ENCODE results near the gene RETN.

The RETN gene, protein sequence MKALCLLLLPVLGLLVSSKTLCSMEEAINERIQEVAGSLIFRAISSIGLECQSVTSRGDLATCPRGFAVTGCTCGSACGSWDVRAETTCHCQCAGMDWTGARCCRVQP

DNA sequence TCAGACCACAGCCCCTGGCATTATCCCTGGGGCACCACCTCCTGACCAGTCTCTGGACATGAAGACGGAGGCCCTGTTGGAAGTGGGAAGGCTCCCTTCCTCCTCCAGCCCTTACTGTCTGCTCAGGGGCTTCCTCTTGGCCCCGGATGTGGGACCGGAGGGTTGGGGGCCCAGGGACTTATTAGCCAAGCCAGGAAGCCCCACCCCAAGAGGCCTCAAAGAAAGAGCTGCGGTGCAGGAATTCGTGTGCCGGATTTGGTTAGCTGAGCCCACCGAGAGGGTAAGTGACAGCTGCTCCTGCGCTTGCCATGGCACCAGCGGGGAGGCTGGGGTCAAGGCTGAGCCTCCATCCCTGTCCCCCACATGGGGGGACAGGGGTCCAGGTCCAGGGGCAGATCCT, at the start of gene RETN:
RETN (plus strand) TSS at position 208 of the 400 bp plus-strand sequence. CDS start 278 bp downstream, outside the sequence.
- no peaks in the 10 kb centered on the region for H3K36me3 ChIP-seq (replicated peaks)
- no peak for DNase-seq (ENCODE audit: low spot score in 2 of 2)
- H3K4me1 ChIP-seq: no peaks in the 10 kb centered on the region
- in situ Hi-C loops (cut with MboI; ENCODE audit: low sequenced_read_pairs): no loop called here
- H3K27me3 ChIP-seq (ENCODE audit: low read depth): peaks cover 12% of the 10 kb centered on the region; the same call in 1 of the 2 replicates
- peaks cover 4% of the 10 kb centered on the region; the same call in 1 of the 2 replicates for H3K9me3 ChIP-seq
- H3K4me3 ChIP-seq: no peak within 1 kb of the TSS

DNA sequence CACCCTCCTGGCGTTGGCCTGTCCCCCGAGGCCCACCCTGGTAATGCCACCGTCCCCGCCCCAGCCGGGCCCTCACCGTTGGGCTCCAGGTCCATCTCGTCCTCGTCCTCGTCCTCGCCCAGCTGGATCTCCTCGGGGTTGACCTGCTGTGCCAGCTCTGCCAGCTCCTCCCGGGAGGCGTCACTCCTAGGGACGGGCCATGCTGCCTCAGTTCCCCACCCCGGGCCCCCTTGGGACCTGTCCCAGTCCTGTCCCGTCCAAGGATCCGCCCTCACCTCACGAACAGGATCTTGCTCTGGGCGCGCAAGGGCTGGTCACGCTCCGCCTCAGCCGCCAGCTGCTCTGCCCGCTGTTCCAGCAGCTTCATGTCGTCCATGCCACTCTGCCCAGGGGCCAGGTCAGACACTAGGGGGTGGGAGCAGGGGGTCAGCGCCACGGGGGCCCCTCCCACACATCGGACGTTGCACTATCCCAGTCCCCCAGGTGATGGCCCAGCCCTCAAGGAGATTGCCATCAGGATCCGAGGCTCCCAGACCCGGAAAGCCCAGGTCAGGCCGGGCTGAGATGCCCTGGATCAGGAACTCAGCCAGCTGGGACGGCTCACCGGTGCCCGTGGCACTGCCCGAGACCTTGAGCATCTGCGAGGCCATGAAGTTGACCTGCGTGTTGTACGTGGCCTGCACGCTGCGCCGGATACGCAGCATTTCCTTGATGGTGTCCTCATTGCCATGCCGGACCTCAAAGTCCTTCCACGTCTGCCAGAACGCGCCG, 49.0 kb upstream of the RETN start:
- in situ Hi-C loops (cut with MboI; ENCODE audit: low sequenced_read_pairs): no loop called here
- Histone ChIP-seq H3K36me3 (replicated peaks) (peaks cover 41% of the 10 kb centered on the region), H3K4me1 (no peaks in the 10 kb centered on the region), H3K27me3 (ENCODE audit: low read depth) (no peaks in the 10 kb centered on the region), H3K9me3 (no peaks in the 10 kb centered on the region), H3K4me3 (no peak overlapping the region)
- DNase-seq (ENCODE audit: low spot score in 2 of 2): no peak

DNA sequence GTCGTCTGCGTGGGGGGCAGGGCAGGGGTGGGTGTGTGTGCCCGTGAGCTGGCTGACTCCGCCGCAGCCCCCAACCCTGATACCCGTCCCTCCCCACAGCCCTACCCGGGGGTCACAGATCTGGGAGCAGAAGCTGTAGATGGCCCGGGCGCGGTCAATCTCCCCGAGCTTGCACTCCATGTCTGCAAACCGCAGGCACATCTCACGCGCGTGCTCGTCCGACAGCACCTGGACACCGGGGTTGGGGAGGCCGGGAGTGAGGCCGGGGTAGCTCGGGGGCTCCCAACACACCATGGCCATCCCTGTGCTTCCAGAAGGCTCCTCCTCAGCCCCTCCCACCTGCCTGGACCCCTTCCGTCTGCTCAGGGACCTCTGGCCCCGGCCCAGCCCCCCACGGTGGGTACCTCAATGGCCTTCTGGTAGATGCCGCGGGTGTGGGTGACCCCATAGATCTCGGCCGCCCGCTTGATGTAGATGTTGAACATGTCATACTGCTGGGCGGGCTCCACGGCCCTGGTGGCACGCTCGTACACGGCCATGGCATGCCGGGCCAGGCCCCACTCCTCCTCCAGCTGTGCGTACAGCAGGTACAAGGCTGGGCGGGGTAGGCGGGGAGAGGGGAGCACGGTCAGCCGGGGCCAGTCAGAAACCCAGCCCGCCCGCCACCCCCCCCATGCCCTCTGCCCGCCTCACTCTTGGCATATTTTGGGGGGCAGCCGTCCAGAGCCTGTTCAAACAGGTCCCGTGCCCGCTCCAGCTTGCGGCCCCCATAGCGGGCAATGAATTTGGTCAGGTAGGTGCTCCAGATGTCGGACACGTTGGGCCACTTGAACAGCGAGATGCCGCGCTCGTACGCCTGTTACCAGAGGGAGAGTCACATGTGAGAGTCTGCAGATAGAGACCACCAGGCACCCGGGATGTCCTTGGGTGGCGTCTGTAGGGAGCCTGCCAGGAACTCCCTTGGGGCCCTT, 48.1 kb upstream of the RETN start:
- H3K27me3 ChIP-seq (ENCODE audit: low read depth): no peaks in the 10 kb centered on the region
- no peak for DNase-seq (ENCODE audit: low spot score in 2 of 2)
- H3K4me3 ChIP-seq: no peak overlapping the region
- H3K4me1 ChIP-seq: no peaks in the 10 kb centered on the region
- peaks cover 41% of the 10 kb centered on the region for H3K36me3 ChIP-seq (replicated peaks)
- H3K9me3 ChIP-seq: no peaks in the 10 kb centered on the region
- in situ Hi-C loops (cut with MboI; ENCODE audit: low sequenced_read_pairs): no loop called here

DNA sequence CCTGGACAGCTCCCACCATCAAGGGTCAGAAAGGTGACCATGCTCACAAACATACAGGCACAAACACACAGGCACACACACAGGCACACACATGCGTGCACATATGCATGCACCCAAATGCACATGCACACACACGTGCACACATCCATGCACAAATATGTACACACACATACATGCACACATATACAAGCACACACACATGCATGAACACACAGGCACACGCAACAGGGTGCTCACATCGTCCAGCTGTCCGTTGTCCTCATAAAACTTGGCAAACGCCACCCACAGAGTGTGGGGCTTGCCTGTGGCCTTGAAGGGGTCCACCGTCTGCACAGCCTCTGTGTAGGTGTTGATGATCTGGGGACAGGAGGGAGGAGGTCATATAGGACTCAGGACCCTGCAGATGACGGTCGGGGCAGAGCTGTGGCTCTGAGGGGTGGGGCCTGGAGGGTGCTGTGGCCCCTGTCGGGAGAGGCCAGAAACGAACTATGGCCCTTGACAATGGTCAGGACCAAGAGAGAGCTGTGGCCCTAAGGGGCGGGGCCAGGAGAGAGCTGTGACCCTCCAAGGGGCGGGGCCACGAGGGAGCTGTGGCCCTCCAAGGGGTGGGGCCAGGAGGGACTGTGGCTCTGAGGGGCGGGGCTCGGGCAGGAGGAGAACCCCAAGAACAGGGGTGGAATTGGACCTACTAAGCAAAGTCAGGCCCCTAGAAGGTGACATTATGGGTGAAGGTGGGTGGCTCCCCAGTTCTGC, 45.7 kb upstream of the RETN start:
- H3K36me3 ChIP-seq (replicated peaks): peaks cover 47% of the 10 kb centered on the region
- H3K4me1 ChIP-seq: 0 out of 2 replicates have a peak, but pooled peaks cover under 1% of the 10 kb centered on the region
- in situ Hi-C loops (cut with MboI; ENCODE audit: low sequenced_read_pairs): no loop called here
- no peak overlapping the region for H3K4me3 ChIP-seq
- no peaks in the 10 kb centered on the region for H3K27me3 ChIP-seq (ENCODE audit: low read depth)
- no peaks in the 10 kb centered on the region for H3K9me3 ChIP-seq
- peak in 1 of 2 experiments; percentile 42 for DNase-seq (ENCODE audit: low spot score in 2 of 2)

DNA sequence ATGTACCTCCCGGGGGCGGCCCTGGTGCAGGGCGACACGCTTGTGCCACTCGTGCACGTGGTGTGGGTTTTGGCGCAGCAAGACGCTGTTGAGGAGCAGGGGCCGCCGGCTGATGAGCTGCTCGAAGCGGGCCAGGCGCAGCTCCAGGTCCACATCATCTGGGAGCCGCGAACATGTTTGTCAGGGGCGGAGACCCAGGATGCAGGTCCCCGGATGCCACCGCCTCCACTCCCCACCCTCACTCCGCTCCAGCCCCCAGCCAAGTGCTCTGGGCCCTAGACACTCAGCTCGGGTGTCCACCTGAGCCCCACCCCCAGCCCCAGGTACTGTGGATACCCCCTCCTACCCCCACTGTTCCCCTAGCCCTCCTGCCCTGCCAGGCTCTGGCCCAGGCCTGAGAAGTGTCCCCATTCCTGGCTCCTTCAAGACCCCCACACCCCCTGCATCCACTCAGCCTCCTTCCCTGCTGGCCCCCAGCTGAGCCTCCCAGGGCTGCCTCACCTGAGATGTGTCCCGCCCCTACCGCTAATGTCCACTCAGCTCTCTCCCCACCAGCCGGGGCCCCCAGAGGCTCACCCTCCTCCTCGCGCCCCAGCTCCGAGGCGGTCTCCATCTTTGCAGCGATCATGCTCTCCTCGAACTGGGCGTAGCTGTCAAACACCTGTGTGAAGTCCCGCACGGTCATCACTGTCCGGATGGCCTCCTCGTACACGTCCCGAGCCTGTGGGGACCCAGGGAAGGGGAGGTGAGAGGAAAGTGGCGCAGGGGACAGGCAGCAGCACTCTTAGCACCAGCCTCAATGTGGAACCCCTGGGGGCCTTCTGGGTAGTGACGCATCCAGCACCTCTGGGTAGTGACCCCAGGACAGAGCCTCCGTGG, 44.9 kb upstream of the RETN start:
- no peak for DNase-seq (ENCODE audit: low spot score in 2 of 2)
- H3K9me3 ChIP-seq: no peaks in the 10 kb centered on the region
- in situ Hi-C loops (cut with MboI; ENCODE audit: low sequenced_read_pairs): no loop called here
- H3K4me3 ChIP-seq: no peak overlapping the region
- H3K36me3 ChIP-seq (replicated peaks): peaks cover 43% of the 10 kb centered on the region
- no peaks in the 10 kb centered on the region for H3K27me3 ChIP-seq (ENCODE audit: low read depth)
- H3K4me1 ChIP-seq: peaks cover 5% of the 10 kb centered on the region; the same call in 1 of the 2 replicates

DNA sequence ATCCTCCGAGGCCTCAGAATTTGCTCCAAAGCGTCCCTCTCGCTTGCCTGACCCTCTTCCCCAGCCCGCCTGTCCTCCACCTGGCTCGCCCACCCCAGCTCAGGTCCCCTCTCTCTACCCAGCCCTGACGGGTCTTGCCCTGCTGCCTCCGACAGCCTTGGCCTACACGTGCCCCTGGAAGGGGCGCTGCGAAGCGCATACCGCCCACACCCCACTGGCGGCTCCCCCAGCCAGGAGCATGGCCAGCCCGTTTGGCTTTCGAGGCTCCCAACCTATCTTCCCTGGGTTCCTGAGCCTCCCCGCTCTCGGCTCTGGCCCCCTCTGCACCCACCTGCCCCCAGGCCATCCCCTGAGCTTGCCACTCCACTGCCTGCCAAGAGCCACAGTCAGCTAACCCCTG, 44.0 kb upstream of the RETN start:
- Histone ChIP-seq H3K9me3 (no peaks in the 10 kb centered on the region), H3K27me3 (ENCODE audit: low read depth) (no peaks in the 10 kb centered on the region), H3K36me3 (replicated peaks) (peaks cover 38% of the 10 kb centered on the region), H3K4me1 (peaks cover 5% of the 10 kb centered on the region; the same call in 1 of the 2 replicates), H3K4me3 (no peak overlapping the region)
- in situ Hi-C loops (cut with MboI; ENCODE audit: low sequenced_read_pairs): no loop called here
- DNase-seq (ENCODE audit: low spot score in 2 of 2): no peak

DNA sequence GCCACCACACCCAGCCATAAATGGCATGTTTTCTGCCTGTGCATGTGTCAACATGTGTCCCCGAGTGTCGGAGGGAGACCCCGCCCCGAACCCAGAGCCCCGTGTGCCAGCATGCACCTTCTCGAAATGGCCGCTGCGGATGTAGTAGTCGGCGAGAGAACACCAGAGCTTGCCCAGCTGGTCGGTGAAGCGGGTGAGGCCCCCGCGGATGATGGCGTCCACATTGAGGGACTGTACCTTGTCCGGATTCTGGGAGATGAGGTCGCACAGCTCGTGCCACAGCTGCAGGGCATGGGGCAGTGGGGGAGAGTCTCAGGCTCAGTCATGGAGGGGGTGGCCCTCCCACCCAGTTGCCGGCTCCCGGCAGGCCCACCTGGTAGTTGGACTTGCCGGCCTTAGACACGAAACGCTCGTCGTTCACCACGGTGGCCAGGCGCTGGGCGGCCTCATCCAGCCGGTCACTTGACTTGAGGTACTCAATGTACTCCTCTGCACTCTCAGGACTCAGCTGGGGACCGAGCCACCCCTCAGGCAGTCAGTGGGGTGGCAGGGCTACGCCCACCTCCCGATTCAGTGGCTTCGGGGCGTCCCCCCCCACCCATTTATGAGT, 43.0 kb upstream of the RETN start:
- H3K9me3 ChIP-seq: no peaks in the 10 kb centered on the region
- no peak overlapping the region for H3K4me3 ChIP-seq
- no peaks in the 10 kb centered on the region for H3K27me3 ChIP-seq (ENCODE audit: low read depth)
- in situ Hi-C loops (cut with MboI; ENCODE audit: low sequenced_read_pairs): no loop called here
- H3K4me1 ChIP-seq: peaks cover 11% of the 10 kb centered on the region
- H3K36me3 ChIP-seq (replicated peaks): peaks cover 29% of the 10 kb centered on the region
- no peak for DNase-seq (ENCODE audit: low spot score in 2 of 2)

DNA sequence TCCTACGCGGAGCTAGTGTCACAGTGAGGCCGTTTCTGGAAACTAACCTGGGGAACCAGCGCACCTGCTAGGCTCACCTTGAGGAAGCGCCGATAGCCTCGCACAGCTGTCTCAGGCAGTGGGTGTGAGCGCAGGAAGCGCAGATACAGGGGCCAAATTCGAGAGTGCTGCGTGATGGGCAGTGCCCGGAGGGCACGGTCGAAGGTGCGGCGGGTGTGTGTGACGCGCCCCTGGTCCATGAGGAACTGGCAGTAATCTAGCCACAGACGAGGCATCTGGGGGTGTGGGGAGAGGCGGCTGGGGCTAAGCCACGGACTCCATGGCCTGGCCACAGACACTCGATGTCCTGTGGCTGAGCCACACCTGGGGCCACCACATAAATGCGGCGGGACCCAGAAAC, 41.7 kb upstream of the RETN start:
- Histone ChIP-seq H3K9me3 (no peaks in the 10 kb centered on the region), H3K36me3 (replicated peaks) (peaks cover 24% of the 10 kb centered on the region), H3K4me1 (peaks cover 11% of the 10 kb centered on the region), H3K27me3 (ENCODE audit: low read depth) (no peaks in the 10 kb centered on the region), H3K4me3 (no peak overlapping the region)
- DNase-seq (ENCODE audit: low spot score in 2 of 2): no peak
- in situ Hi-C loops (cut with MboI; ENCODE audit: low sequenced_read_pairs): no loop called here

DNA sequence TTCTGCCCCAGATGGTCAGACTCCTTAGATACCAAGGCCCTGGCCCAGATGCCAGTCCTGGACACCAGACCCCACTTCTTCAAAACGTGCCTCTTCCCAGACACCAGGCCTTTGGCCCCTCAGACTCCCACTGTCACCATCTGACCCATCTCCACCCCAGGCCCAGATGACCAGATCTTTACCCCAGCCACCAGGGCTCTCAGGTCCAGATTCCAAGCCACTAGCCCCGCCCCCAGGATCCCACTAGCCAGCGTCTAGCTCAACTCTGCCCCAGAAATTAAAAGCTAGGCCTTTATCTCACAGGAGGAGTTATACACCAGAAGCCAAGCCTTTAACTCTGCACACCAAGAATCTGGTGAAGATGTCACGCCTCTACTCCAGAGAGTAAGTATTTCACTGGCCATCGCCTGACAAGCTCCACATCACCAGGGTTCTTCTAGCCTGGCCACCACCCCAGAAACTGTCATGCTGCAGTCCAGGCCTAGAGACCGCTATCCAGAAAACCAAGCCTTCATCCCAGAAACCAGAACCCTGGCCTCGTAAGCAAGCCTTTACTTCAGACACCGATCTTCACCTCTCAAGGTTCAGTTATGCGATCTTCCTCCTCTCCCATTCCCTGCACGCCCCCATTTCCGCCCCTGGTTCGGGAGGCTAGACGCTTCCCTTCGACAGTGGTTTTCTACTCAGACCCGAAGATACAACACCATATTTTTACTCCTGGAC, 40.1 kb upstream of the RETN start:
- DNase-seq (ENCODE audit: low spot score in 2 of 2): no peak
- H3K4me1 ChIP-seq: peaks cover 11% of the 10 kb centered on the region
- in situ Hi-C loops (cut with MboI; ENCODE audit: low sequenced_read_pairs): no loop called here
- H3K9me3 ChIP-seq: no peaks in the 10 kb centered on the region
- peaks cover 14% of the 10 kb centered on the region for H3K36me3 ChIP-seq (replicated peaks)
- no peaks in the 10 kb centered on the region for H3K27me3 ChIP-seq (ENCODE audit: low read depth)
- peak overlapping the region; percentile 91 for H3K4me3 ChIP-seq

DNA sequence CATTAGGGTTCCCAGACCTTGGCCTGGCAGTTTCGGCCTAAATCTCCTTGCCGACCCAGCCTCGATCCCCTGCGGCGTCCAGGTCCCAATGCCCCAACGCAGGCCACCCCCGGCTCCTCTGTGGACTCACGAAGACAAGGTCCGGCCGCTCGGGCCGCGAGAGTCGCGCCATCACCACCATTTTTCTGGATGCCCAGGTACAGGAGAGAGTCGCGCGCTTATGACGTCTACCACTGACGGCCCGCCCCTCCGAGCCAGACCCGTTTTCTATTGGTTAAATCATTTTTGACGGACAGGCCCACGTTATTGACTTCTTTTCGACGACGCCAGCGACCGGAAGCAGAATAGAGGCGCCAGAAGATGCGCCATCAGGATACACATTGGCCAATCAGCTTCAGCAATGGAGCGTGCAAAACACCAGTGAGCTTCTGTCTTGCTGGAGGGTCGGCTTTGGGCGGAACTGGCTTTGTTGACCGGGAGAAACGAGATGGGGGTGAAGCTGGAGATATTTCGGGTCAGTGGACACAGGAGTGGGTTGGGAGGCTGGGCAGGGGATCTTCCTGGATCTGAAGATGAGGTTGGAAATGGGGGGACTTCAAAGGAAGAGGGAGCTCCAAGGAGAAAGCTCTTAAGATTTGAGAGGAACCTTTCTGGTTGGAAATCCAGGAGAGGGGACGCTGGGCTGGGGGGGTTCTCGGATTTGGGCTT, 39.3 kb upstream of the RETN start, which contains the start of the genes PET100 and XAB2:
PET100 (plus strand) TSS at position 447 of the 708 bp plus-strand sequence; CDS start at position 488, 41 bp downstream.
XAB2 (minus strand) TSS at position 199 of the 708 bp plus-strand sequence; CDS start at position 181, 18 bp downstream.
- H3K27me3 ChIP-seq (ENCODE audit: low read depth): no peaks in the 10 kb centered on the region
- peaks cover 11% of the 10 kb centered on the region for H3K4me1 ChIP-seq
- no peaks in the 10 kb centered on the region for H3K9me3 ChIP-seq
- peak; percentile 94 to 96 for DNase-seq (ENCODE audit: low spot score in 2 of 2)
- H3K4me3 ChIP-seq: peak within 1 kb of the TSS; percentile 91
- in situ Hi-C loops (cut with MboI; ENCODE audit: low sequenced_read_pairs): no loop called here
- H3K36me3 ChIP-seq (replicated peaks): peaks cover 14% of the 10 kb centered on the region

DNA sequence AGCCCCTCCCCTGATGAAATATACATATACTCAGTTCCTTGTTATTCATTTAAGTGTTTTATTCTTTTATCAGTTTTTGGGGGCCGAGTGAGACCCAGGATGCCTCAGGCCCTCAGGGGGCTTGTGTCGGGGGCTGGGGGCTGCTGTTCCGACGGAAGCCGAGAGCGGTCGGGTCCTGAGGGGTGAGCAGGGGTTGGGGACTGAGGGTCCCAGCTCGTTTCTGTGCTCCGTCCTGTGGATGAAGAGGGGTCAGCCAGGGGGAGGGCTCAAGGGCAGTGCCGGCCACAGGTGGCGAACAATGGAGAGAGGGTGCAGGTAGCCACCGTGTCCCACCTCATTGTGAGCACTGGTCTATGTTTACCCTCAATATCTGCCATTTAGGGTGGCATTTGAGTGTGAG, 37.3 kb upstream of the RETN start:
- no peak for DNase-seq (ENCODE audit: low spot score in 2 of 2)
- H3K4me3 ChIP-seq: no peak overlapping the region
- in situ Hi-C loops (cut with MboI; ENCODE audit: low sequenced_read_pairs): no loop called here
- H3K36me3 ChIP-seq (replicated peaks): peaks cover 8% of the 10 kb centered on the region; the same call in 1 of the 2 replicates
- H3K27me3 ChIP-seq (ENCODE audit: low read depth): no peaks in the 10 kb centered on the region
- H3K4me1 ChIP-seq: peaks cover 11% of the 10 kb centered on the region
- H3K9me3 ChIP-seq: no peaks in the 10 kb centered on the region

Data from HAP-1 (cell line).